ENCODE data around the gene SUFU.
A peak's percentile ranks its signal among the peaks of the same experiment; 100 is the strongest.
"Not testable (repeated sequence)": the region's sequence is repeated elsewhere in the genome, so short reads cannot be mapped to it uniquely, and the experiment has no call there.

The SUFU gene

GRCh38 chr10:102652170-102652916 is 148.6 kb downstream of the SUFU start:
- no peak for DNase-seq (ENCODE audit: low read depth)

GRCh38 chr10:102653060-102653459 is 149.3 kb downstream of the SUFU start:
- DNase-seq (ENCODE audit: low read depth): no peak

GRCh38 chr10:102654566-102654965 is 150.8 kb downstream of the SUFU start:
- no peak for DNase-seq (ENCODE audit: low read depth)

- no peak for DNase-seq (ENCODE audit: low read depth)
These were observed 151.2 kb downstream of the SUFU start for GRCh38 chr10:102654969-102655368.

GRCh38 chr10:102656026-102656425 is 152.3 kb downstream of the SUFU start:
- DNase-seq (ENCODE audit: low read depth): no peak

GRCh38 chr10:102656791-102657371 is 153.1 kb downstream of the SUFU start:
- DNase-seq (ENCODE audit: low read depth): no peak

- no peak for DNase-seq (ENCODE audit: low read depth)
These were observed 153.7 kb downstream of the SUFU start for GRCh38 chr10:102657451-102657850.

GRCh38 chr10:102657984-102658724 is 154.4 kb downstream of the SUFU start:
- no peak for DNase-seq (ENCODE audit: low read depth)

GRCh38 chr10:102658802-102659201 is 155.0 kb downstream of the SUFU start:
- DNase-seq (ENCODE audit: low read depth): no peak

- peak; percentile 30 for DNase-seq (ENCODE audit: low read depth)
These were observed 157.3 kb downstream of the SUFU start for GRCh38 chr10:102660888-102661657.

GRCh38 chr10:102661658-102662028 is 157.9 kb downstream of the SUFU start:
- DNase-seq (ENCODE audit: low read depth): no peak

GRCh38 chr10:102665904-102666509 is 162.2 kb downstream of the SUFU start:
- DNase-seq (ENCODE audit: low read depth): no peak

- DNase-seq (ENCODE audit: low read depth): not testable (repeated sequence)
These were observed 163.6 kb downstream of the SUFU start for GRCh38 chr10:102667411-102667810.

- DNase-seq (ENCODE audit: low read depth): no peak
These were observed 164.7 kb downstream of the SUFU start for GRCh38 chr10:102668326-102669107.

- DNase-seq (ENCODE audit: low read depth): no peak
These were observed 165.7 kb downstream of the SUFU start for GRCh38 chr10:102669206-102670064.

- DNase-seq (ENCODE audit: low read depth): no peak
These were observed 166.4 kb downstream of the SUFU start for GRCh38 chr10:102670065-102670670.

- DNase-seq (ENCODE audit: low read depth): no peak
These were observed 167.2 kb downstream of the SUFU start for GRCh38 chr10:102670871-102671434.

- DNase-seq (ENCODE audit: low read depth): no peak
These were observed 169.6 kb downstream of the SUFU start for GRCh38 chr10:102673236-102673818.

All from T-helper 22 cell (primary cell).